Type B pancreatic cell (in vitro differentiated cells): ENCODE data around the gene TNFSF13B. TPM values are rescaled to one million over a fixed set of nuclear protein-coding genes. Genes with fewer than 3 reads are reported as not detected.

ENCODE experiments used
- DNase-seq: peaks from one replicate; pipeline ENCODE4 v3.0.0; 2021; ENCODE audit warnings: mixed read lengths; ENCODE audit not compliant: unreplicated experiment; ENCODE audit errors: extremely low spot score
- H3K27ac Mint-ChIP-seq: 2 replicates; pipeline ENCODE4 v1.8.0; 2021; ENCODE audit warnings: mild to moderate bottlenecking, mixed read lengths
- H3K27me3 Mint-ChIP-seq: 2 replicates; pipeline ENCODE4 v1.8.0; 2021; ENCODE audit warnings: mixed read lengths
- H3K36me3 Mint-ChIP-seq: 2 replicates; pipeline ENCODE4 v1.8.0; 2021; ENCODE audit warnings: mixed read lengths
- H3K4me1 Mint-ChIP-seq: one replicate; pipeline ENCODE4 v1.8.0; 2021; ENCODE audit warnings: mixed read lengths; ENCODE audit not compliant: unreplicated experiment
- H3K4me3 Mint-ChIP-seq: 2 replicates; pipeline ENCODE4 v1.8.0; 2021; ENCODE audit warnings: mild to moderate bottlenecking, mixed read lengths
- H3K9me3 Mint-ChIP-seq: 2 replicates; pipeline ENCODE4 v1.8.0; 2021; ENCODE audit warnings: mixed read lengths
- CTCF ChIP-seq: fragments of 200-600 bp; sonication (generic); conservative IDR thresholded peaks from 2 replicates; pipeline ENCODE4 v1.5.0; 2021; ENCODE audit warnings: antibody characterized with exemption, mild to moderate bottlenecking
- total RNA-seq: library from RNA; stranded (reverse); gene quantifications from 2 replicates; pipeline ENCODE4 v1.2.1, GENCODE V29; 2021; ENCODE audit warnings: low replicate concordance

The TNFSF13B gene
- total RNA-seq, 1 donor from 2014 or later, result 1.8 TPM

DNA sequence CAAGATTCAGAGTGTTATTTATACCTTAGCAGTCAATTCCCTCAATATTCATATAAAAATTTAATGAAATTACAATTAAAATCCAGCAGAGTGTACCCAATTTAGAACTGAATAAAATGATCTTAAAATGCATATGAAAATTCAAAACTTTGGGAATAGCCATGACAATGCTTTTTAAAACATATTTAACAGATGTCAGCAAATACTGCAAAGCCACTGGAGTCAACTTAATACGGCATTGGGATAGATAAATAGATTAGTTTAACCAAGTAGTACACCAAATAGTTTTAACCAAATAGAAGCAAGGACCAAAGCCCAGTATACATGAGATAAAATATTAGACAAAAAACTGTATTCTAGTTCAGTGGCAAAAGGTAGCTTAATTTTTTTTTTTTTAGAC lies 79.8 kb downstream of the TNFSF13B start:
- DNase-seq, result no peak
- Mint-ChIP-seq H3K36me3 (no peaks in the 10 kb centered on the region), H3K4me3 (no peak overlapping the region), H3K27ac (no peak overlapping the region), H3K9me3 (no peaks in the 10 kb centered on the region), H3K27me3 (no peaks in the 10 kb centered on the region), H3K4me1 (no peaks in the 10 kb centered on the region)
- TF ChIP-seq CTCF, result no peak

- no peaks in the 10 kb centered on the region for H3K27me3 Mint-ChIP-seq
- H3K9me3 Mint-ChIP-seq, result no peaks in the 10 kb centered on the region
- no peak for TF ChIP-seq CTCF
- no peaks in the 10 kb centered on the region for H3K36me3 Mint-ChIP-seq
- H3K4me3 Mint-ChIP-seq, result no peak overlapping the region
- H3K27ac Mint-ChIP-seq, result no peak overlapping the region
- no peak for DNase-seq
- no peaks in the 10 kb centered on the region for H3K4me1 Mint-ChIP-seq
These were observed 81.1 kb downstream of the TNFSF13B start for GRCh38 chr13:108350579-108350978.

GRCh38 chr13:108352599-108352998 lies 83.1 kb downstream of the TNFSF13B start:
- no peaks in the 10 kb centered on the region for H3K9me3 Mint-ChIP-seq
- no peak overlapping the region for H3K27ac Mint-ChIP-seq
- TF ChIP-seq CTCF, result no peak
- no peaks in the 10 kb centered on the region for H3K4me1 Mint-ChIP-seq
- no peak for DNase-seq
- H3K4me3 Mint-ChIP-seq, result no peak overlapping the region
- no peaks in the 10 kb centered on the region for H3K27me3 Mint-ChIP-seq
- no peaks in the 10 kb centered on the region for H3K36me3 Mint-ChIP-seq

- H3K4me3 Mint-ChIP-seq, result no peak overlapping the region
- TF ChIP-seq CTCF, result no peak
- no peak overlapping the region for H3K27ac Mint-ChIP-seq
- H3K4me1 Mint-ChIP-seq, result no peaks in the 10 kb centered on the region
- H3K36me3 Mint-ChIP-seq, result no peaks in the 10 kb centered on the region
- peaks cover 5% of the 10 kb centered on the region for H3K27me3 Mint-ChIP-seq
- no peaks in the 10 kb centered on the region for H3K9me3 Mint-ChIP-seq
- DNase-seq, result no peak
These were observed 87.7 kb downstream of the TNFSF13B start for GRCh38 chr13:108357228-108357627.

Other genes starting within 250 kb of the TNFSF13B start
- 8.7 and 10.0 TPM in 2 replicates for gene LIG4, start 54.2 kb upstream of the TNFSF13B start, total RNA-seq
- 9.0 and 12.0 TPM in 2 replicates for gene ABHD13, start 51.3 kb upstream of the TNFSF13B start, total RNA-seq